ENCODE results near the gene ATP9A. TPM values are rescaled to one million over a fixed set of nuclear protein-coding genes. Genes with fewer than 3 reads are reported as not detected.
"Not testable (repeated sequence)": the region's sequence is repeated elsewhere in the genome, so short reads cannot be mapped to it uniquely, and the experiment has no call there.

ATP9A gene
- total RNA-seq, 1 experiment from 2014 or later = 7.9 TPM

DNA sequence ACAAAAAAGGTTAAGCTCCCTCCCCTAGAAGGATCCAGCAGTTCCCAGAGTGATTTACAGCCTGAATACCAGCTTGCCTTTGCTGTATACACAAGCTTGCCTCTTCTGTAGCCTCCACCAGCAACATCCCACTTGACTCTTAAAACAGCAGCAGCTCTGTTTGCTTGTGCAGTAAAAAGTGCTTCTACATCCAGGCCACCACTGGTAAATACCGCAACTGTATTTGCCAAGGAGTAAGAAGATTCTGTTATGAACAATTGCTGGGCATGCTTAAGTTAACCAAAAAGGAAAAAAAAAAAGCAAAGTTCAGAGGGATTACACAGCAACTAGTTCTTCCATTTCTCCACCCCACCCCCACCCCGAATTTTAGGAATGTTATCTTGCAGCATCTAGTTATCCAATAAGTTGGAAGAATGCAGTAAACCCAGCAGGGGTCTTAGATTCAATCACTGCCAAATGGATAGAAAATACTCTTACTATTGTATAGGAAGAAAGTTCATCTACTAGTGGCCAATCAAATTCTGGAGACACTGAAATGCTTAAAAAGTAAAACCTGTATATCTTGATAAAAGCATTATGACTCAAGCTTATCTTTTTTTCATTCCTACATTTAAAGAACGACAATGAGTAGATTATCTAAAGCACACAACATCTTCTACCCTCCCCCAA is 29.3 kb upstream of the ATP9A start:
- DNase-seq (ENCODE audit: low read depth) = no peak

DNA sequence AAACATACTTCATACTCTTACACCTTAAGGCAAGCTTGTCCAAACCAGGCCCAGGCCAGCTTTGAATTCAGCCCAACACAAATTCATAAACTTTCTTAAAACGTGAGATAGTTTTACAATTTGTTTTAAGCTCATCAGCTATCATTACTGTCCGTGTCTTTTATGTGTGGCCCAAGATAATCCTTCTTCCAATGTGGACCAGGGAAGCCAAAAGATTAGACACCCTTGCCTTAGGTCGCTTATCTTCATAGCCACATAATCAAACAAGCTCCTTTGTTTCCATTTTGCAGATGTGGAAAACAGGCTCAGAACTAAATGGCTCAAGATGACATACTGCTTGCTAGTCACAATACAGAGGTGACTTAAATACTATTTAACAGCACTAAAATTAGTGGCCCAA is 28.1 kb upstream of the ATP9A start:
- no peak for DNase-seq (ENCODE audit: low read depth)

DNA sequence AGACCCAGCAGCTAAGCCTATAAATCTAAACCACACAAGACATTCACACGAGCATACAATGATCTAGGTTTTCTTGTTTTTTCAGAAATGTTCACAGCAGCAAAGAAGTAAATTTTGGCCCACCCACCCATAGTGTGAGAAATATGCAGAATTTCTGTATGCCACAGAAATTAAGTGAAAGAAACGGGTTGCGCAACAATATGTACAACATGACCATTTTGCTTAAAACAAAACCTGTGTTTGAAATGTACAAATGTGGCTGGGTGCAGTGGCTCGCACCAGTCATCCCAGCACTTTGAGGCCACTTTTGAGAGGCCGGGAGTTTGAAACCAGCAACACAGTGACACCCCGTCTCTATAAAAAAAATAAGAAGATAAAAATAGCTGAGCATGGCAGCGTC is 24.8 kb upstream of the ATP9A start:
- no peak for DNase-seq (ENCODE audit: low read depth)

- DNase-seq (ENCODE audit: low read depth) = no peak
These were observed 23.4 kb upstream of the ATP9A start for GRCh38 chr20:51791626-51792025.

DNA sequence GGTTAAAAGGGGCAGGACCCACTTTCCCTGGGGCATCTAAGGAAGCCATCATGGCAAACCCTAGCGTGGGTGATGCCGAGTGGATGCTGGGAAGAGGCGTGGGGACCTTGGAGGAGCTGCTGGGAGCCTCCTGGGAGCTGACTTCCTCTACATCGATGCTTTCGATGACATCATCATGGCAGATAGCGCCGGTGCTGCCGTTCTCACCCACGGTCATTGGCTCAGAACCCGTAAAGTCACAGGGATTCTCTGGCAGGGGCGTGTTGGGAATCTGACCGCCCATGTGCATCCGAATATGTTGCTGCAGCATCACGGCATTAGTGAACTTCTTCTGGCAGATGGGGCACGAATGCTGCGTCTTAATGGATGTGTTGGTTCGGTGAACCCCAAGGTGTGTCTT is 22.1 kb upstream of the ATP9A start:
- DNase-seq (ENCODE audit: low read depth) = no peak

- no peak for DNase-seq (ENCODE audit: low read depth)
These were observed 21.2 kb upstream of the ATP9A start for GRCh38 chr20:51789434-51789833.

- no peak for DNase-seq (ENCODE audit: low read depth)
These were observed 20.6 kb upstream of the ATP9A start for GRCh38 chr20:51788822-51789221.

DNA sequence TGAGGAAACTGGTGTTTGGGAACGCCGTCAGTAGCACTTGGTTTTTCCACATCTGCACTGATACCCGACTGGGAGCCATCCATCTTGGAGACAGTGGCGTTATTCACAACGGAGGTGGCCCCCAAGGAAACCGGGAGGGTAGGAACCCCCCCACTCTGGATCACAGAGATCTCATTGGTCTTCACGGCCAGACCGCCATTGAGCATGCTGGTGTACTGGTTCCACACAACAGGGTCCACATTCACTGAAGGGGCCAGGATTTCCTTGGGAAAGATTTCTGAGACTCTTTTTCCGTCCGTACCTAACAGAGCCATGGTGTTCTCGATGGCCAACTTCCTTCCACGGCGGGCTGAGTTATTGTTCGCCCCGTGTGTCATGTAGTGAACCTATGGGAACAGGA is 16.1 kb upstream of the ATP9A start:
- DNase-seq (ENCODE audit: low read depth) = no peak

GRCh38 chr20:51778229-51778759 is 10.1 kb upstream of the ATP9A start:
- not testable (repeated sequence) for DNase-seq (ENCODE audit: low read depth)

- DNase-seq (ENCODE audit: low read depth) = no peak
These were observed 7.1 kb upstream of the ATP9A start for GRCh38 chr20:51775241-51775640.

- no peak for DNase-seq (ENCODE audit: low read depth)
These were observed 4.0 kb upstream of the ATP9A start for GRCh38 chr20:51772236-51772635.

- DNase-seq (ENCODE audit: low read depth) = no peak
These were observed 1.9 kb upstream of the ATP9A start for GRCh38 chr20:51769976-51770615.

DNA sequence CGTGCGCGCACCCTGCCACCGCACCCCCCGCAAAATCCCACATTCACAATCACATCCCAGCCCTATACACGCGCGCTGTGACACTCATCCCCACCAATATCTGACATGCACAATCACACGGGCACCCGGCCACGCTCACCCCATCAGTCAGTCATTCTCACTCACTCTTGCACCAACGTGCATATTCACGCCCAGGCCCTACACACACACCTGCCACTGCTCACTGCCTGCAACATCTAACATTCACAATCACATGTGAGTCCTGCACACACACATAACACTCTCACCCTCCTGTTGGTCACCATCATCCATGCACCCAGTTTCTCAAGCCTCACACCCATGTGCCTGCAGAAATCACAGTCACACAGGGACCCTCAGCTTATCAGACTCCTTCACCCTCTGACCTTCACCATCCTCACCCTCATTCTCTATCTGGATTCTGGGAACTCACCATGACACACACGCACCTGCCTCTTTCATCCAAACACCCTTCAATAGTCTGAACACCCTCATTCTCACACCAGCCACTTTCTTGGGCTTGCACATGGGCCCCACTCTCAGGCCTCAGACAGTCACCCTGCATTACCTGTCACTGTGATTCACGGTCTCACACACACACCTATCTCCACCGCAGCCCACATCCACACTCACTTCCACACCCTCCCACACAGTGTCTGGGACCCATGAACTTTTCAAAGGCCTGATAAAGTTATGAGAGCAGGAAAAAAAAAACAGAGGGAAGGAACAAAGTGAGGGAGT is 748 bp upstream of the ATP9A start:
- no peak for DNase-seq (ENCODE audit: low read depth)

DNA sequence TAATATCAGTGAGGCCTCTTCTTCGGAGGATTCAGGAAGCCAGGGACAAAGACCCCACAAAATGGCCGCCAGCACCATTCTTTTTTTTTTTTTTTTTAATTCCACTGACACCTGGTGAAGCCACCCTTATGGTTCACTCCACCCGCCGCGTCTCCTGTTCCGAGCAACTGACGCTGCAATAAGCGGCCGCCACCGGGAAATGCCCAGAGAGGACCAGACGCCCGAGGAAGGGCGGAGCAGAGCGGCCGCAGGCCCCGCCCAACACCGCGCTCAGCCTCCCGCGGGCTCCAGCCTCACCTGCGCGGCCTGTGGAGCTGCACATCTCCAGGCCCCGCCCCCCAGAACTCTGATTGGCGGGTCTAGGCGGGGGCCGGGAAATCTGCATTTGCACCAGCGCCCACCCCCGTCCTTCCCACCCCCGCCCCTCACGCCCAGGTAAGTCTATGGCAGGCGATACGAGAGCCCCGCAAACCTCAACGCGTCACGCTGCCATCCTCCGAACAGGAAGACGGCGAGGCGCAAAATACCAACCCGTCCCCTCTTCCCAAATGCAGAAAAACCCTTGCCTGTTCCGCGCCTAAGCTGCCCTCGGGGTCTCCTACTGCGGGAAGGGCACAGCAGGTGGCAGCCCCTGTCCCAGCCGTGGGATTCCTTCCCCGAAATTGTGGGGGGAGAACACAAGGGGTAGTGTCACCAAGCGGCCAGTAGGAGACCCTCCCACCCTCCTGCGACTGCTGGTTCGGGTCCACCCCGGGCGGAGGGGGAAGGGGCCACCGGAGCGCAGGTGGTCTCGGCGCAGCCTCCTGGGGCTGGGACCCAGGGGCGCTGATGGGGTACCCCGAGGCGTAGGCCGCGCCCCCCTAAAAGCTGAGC is 960 bp downstream of the ATP9A start:
- DNase-seq (ENCODE audit: low read depth) = peak; percentile 79

GRCh38 chr20:51765381-51765780 is 2.8 kb downstream of the ATP9A start:
- DNase-seq (ENCODE audit: low read depth) = not testable (repeated sequence)

DNA sequence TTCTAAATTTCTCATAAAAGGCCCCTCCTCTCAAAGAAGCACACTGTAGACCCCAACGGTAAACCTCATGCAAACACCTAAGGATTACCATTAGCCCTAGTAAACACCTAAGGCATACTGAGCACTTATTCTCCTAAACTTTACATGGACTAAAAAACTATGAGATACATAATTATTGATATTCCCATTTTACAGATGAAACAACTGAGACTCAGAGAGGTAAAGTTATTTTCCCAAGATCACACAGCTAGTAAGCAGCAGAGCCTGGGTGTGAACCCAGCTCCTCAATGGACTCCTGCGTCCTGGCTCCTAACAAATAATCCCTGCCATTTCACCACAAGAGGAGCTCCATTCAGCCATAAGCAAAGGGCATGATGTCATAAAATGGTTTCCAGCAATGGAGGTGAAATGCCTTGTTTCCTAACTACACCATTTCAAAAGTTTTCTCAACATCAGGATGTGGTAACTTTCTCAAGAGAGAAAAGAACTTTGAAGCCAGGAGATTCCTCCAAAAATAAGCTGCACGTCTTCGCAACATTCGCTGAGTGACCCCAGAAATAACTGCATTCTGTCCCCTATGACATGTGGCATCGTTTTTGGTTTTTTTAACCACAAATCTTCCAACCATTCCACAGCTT is 4.1 kb downstream of the ATP9A start:
- no peak for DNase-seq (ENCODE audit: low read depth)

DNA sequence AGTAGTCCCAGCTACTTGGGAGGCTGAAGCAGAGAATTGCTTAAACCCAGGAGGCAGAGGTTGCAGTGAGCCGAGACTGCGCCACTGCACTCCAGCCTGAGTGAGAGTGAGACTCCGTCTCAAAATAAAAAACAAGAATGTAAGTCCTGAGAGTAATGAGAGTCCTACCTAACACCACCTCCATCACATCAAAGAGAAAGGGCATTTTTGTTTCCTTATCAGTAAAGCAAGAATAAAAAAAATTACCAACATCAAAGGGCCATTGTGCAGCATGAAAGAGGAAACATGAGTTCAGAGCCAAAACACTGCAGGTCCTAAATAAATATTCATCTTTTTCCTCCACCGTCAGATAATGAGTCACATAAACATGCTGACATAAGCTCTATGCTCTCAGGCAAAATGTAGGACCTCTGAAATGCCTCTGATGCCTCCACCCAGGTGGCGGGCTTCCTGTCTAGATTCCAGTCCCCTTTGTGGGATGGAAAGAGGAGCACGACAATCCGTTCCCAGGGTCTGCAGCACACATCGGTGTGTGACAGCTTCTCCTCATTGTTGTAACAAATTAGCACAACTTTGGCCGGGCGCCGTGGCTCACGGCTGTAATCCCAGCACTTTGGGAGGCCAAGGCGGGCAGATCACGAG is 7.2 kb downstream of the ATP9A start:
- DNase-seq (ENCODE audit: low read depth) = peak; percentile 58

DNA sequence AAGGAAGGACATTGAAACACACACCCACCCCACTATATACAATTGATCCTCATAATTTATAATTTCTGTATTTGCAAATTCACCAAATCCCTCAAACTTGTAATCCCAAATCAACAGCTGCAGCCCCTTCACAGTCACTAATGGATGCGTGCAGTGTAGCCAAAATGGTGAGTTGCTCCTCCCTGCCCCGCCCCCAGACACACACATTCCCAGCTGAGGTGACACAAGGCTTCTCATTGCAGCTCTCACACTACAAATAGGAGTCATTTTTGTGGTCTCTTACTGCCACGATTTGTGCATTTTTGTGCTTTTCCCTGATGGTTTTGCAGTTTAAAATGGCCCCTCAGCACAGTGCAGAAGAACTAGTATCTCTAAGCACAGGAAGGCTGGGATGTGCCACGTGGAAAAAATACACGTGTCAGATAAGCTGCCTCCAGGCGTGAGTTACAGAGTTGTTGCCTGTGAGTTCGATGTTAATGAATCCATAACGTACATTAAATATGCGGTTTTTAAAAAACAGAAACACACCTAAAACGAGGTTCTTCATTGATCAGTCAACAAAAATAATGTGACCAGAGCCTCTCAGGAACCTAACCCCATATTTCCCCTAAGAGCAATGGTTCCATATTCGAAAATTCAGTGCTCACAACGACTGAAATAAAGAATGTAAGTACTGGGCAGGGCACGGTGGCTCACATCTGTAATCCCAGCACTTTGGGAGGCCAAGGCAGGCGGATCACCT is 8.2 kb downstream of the ATP9A start:
- DNase-seq (ENCODE audit: low read depth) = peak; percentile 39

DNA sequence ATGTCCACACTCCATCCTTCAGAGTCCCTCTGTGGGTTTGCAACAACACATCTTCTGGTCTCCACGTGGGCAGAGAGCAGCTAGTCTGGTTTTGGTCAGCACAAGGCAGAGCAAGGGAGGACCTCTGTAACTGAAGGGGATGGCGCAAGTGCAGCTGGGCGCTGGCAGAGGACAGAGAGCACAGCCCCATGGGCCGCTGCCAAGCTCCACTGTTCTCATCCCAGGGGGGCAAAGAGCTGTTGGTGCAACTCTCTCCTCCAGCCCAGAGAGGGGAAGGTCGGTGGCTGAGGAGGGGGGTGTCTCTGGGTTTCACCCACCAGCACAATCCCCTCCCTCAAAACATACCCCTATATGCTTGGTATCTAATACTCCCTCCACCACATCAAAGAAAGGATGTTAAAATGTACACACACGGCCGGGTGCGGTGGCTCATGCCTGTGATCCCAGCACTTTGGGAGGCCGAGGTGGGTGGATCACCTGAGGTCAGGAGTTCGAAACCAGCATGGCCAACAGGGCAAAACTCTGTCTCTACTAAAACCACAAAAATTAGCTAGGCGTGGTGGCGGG is 9.1 kb downstream of the ATP9A start:
- DNase-seq (ENCODE audit: low read depth) = no peak

DNA sequence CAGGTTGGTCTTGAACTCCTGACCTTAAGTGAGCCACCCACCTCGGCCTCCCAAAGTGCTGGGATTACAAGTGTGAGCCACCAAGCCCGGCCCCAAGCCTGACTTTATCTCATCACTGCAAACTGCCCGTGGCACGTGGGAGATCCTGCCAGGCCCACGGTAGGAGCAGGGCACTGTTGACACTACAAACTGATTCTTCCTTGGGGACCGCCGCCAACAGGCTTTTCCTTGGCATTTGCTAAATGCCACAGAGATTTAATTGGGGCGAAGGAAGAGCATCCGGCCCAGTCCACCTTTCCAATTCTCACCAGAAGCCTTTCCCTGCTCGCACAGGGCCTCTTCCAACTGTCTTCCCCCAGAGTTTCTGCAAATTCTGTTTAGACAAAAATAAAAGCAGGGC is 11.0 kb downstream of the ATP9A start:
- no peak for DNase-seq (ENCODE audit: low read depth)

All from Daoy (cell line).